ENCODE results near the gene HDAC3.

DNA sequence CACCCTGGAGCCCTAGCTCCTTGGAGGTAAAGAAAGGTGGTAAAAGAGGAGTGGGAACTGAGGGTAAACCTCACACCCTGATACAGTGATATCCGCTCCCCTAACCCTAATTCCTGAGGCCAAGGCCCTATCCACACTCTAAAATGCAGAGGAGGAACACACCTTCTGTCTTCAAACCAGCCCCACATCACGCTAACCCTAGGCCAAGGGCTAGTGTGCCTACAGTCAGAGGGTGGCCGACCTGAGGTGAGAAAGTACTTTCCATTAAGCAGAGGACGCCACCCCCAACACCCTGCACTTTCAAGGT, 590 bp downstream of the HDAC3 start:
- no peak for TF ChIP-seq GATA2 (IDR thresholded peaks at IDR 0.05; ENCODE audit: low read depth, low read length)
- TF ChIP-seq GATA3 (IDR thresholded peaks at IDR 0.05; ENCODE audit: low read depth, low read length) = no peak

Measured in SH-SY5Y (cell line).